Adipocyte (in vitro differentiated cells): ENCODE data around the gene RABGEF1.
"Not testable (repeated sequence)": the region's sequence is repeated elsewhere in the genome, so short reads cannot be mapped to it uniquely, and the experiment has no call there.

Experiments
- DNase-seq: peaks from one replicate; pipeline ENCODE4 v3.0.0-alpha.2; 2015; ENCODE audit warnings: low read depth
- H3K27me3 ChIP-seq: replicated peaks from 2 replicates; pipeline ENCODE4 v1.7.0; 2013; ENCODE audit warnings: mild to moderate bottlenecking, low read length, moderate library complexity; ENCODE audit not compliant: control insufficient read depth, insufficient read depth
- H3K36me3 ChIP-seq: 2 replicates; pipeline ENCODE4 v1.7.0; 2013; ENCODE audit warnings: low read length, mild to moderate bottlenecking, moderate library complexity; ENCODE audit not compliant: control insufficient read depth, insufficient read depth, severe bottlenecking
- H3K4me1 ChIP-seq: 2 replicates; pipeline ENCODE4 v1.7.0; 2013; ENCODE audit warnings: mild to moderate bottlenecking, low read length, moderate library complexity; ENCODE audit not compliant: control insufficient read depth, insufficient read depth
- H3K4me3 ChIP-seq: 2 replicates; pipeline ENCODE4 v1.7.0; 2013; ENCODE audit warnings: mild to moderate bottlenecking, low read length, moderate library complexity
- H3K9ac ChIP-seq: 2 replicates; pipeline ENCODE4 v1.7.0; 2013; ENCODE audit warnings: mild to moderate bottlenecking, low read length, moderate library complexity
- H3K9me3 ChIP-seq: 2 replicates; pipeline ENCODE4 v1.7.0; 2013; ENCODE audit warnings: mild to moderate bottlenecking, low read length, moderate library complexity; ENCODE audit not compliant: control insufficient read depth

RABGEF1 gene

DNA sequence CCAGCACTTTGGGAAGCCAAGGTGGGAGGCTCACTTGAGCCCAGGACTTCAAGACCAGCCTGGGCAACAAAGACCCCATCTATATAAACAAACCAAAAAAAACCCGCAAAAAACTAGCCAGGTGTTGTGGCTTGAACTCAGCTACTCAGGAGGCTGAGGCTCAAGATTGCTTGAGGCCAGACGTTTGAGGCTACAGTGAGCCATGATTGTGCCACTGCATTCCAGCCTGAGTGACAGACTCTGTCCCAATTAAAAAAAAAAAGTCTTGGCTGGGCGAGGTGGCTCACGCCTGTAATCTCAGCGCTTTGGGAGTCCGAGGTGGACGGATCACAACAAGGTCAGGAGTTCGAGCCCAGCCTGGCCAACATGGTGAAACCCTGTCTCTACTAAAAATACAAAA is 11.4 kb downstream of the RABGEF1 start:
- H3K4me1 ChIP-seq, result peaks cover 31% of the 10 kb centered on the region
- no peaks in the 10 kb centered on the region for H3K27me3 ChIP-seq
- H3K4me3 ChIP-seq, result no peak overlapping the region
- peaks cover 3% of the 10 kb centered on the region for H3K36me3 ChIP-seq
- no peaks in the 10 kb centered on the region for H3K9me3 ChIP-seq
- DNase-seq, result no peak
- H3K9ac ChIP-seq, result no peak overlapping the region

- no peak for DNase-seq
- H3K4me1 ChIP-seq, result peaks cover 30% of the 10 kb centered on the region
- no peaks in the 10 kb centered on the region for H3K9me3 ChIP-seq
- no peak overlapping the region for H3K4me3 ChIP-seq
- H3K36me3 ChIP-seq, result peaks cover 9% of the 10 kb centered on the region
- H3K9ac ChIP-seq, result no peak overlapping the region
- no peaks in the 10 kb centered on the region for H3K27me3 ChIP-seq
Observed at GRCh38 chr7:66754541-66754940, 14.0 kb downstream of the RABGEF1 start.

DNA sequence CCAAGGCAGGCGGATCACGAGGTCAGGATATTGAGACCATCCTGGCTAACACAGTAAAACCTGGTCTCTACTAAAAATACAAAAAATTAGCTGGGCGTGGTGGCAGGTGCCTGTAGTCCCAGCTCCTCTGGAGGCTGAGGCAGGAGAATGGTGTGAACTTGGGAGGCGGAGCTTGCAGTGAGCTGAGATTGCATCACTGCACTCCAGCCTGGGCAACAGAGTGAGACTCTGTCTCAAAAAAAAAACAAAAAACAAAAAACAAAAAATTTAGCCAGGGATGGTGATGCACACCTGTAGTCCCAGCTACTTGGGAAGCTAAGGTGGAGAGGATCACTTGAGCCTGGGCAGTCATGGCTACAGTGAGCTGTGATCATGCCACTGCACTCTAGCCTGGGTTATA is 14.5 kb downstream of the RABGEF1 start:
- not testable (repeated sequence) for H3K9me3 ChIP-seq, H3K4me3 ChIP-seq, DNase-seq, H3K9ac ChIP-seq, H3K27me3 ChIP-seq
- H3K36me3 ChIP-seq, result peaks cover 13% of the 10 kb centered on the region
- H3K4me1 ChIP-seq, result peaks cover 30% of the 10 kb centered on the region

GRCh38 chr7:66756227-66756626 is 15.7 kb downstream of the RABGEF1 start:
- H3K9me3 ChIP-seq, DNase-seq, H3K9ac ChIP-seq, H3K27me3 ChIP-seq, H3K4me3 ChIP-seq: not testable (repeated sequence)
- H3K36me3 ChIP-seq, result peaks cover 20% of the 10 kb centered on the region
- H3K4me1 ChIP-seq, result peaks cover 30% of the 10 kb centered on the region

DNA sequence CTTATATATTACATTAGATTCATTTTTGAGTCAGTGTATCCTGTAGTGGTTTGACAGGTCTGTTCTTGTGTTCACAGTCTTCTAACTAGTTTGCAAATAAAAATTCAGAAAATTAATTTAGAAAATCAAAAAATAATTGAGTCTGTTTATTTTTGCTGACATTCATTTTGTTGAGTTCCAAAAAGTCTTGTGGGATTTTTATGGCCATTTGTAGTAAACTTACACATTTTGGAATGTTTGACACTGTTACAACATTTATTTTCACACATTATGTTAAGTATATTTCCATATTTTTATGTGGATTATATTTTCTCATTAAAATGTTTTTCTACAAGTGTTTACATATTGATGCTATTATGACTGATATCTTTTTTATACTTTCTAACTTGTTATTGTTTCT is 16.4 kb downstream of the RABGEF1 start:
- no peak overlapping the region for H3K4me3 ChIP-seq
- H3K4me1 ChIP-seq, result peaks cover 30% of the 10 kb centered on the region
- H3K9ac ChIP-seq, result no peak overlapping the region
- no peaks in the 10 kb centered on the region for H3K9me3 ChIP-seq
- no peaks in the 10 kb centered on the region for H3K27me3 ChIP-seq
- no peak for DNase-seq
- peaks cover 24% of the 10 kb centered on the region for H3K36me3 ChIP-seq

GRCh38 chr7:66757939-66758338 is 17.4 kb downstream of the RABGEF1 start:
- H3K9ac ChIP-seq, result peak overlapping the region; percentile 29
- peaks cover 30% of the 10 kb centered on the region for H3K4me1 ChIP-seq
- no peaks in the 10 kb centered on the region for H3K27me3 ChIP-seq
- H3K4me3 ChIP-seq, result peak overlapping the region; percentile 33
- H3K36me3 ChIP-seq, result peaks cover 24% of the 10 kb centered on the region
- no peak for DNase-seq
- H3K9me3 ChIP-seq, result no peaks in the 10 kb centered on the region

- Histone ChIP-seq H3K9me3 (no peaks in the 10 kb centered on the region), H3K36me3 (peaks cover 24% of the 10 kb centered on the region), H3K4me1 (peaks cover 30% of the 10 kb centered on the region), H3K9ac (no peak overlapping the region), H3K4me3 (no peak overlapping the region), H3K27me3 (no peaks in the 10 kb centered on the region)
- DNase-seq, result no peak
Observed at GRCh38 chr7:66758950-66759628, 18.6 kb downstream of the RABGEF1 start.

GRCh38 chr7:66763183-66763582 is 22.6 kb downstream of the RABGEF1 start:
- H3K4me1 ChIP-seq, result peaks cover 13% of the 10 kb centered on the region
- DNase-seq, H3K4me3 ChIP-seq, H3K27me3 ChIP-seq, H3K9ac ChIP-seq, H3K9me3 ChIP-seq: not testable (repeated sequence)
- peaks cover 24% of the 10 kb centered on the region for H3K36me3 ChIP-seq

DNA sequence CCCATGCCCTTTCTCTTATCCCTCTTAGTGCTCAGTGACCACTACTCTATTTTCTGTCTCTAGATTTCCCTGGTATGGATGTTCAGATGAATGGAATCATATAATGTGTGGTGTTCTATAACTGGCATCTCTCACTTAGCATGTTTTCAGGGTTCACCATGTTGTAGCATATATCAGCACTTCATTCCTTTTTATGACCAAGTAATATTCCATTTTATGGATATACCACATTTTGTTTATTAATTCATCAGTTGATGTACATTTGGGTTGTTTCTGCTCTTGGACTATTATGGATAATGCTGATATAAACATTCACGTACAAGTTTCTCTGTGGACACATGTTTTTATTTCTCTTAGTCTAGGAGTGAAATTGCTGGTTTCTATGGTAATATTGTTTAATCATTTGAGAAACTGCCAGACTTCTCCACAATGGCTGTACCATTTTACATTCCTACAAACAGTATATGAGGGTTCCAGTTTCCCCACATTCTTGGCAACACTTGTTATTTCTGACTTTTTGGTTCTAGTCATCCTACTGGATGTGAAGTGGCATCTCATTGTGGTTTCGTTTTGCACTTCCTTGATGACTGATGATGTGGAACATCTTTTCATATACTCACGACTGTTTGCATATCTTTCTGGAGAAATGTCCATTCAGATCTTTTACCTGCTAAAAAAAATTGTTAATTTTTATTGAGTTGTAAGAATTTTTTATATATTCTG is 23.3 kb downstream of the RABGEF1 start:
- not testable (repeated sequence) for DNase-seq, H3K9me3 ChIP-seq, H3K4me1 ChIP-seq, H3K27me3 ChIP-seq, H3K4me3 ChIP-seq, H3K9ac ChIP-seq
- peaks cover 21% of the 10 kb centered on the region for H3K36me3 ChIP-seq

- peaks cover 12% of the 10 kb centered on the region for H3K36me3 ChIP-seq
- peaks cover 10% of the 10 kb centered on the region for H3K4me1 ChIP-seq
- H3K9me3 ChIP-seq, H3K9ac ChIP-seq, H3K4me3 ChIP-seq, DNase-seq, H3K27me3 ChIP-seq: not testable (repeated sequence)
Observed at GRCh38 chr7:66764905-66765304, 24.4 kb downstream of the RABGEF1 start.

GRCh38 chr7:66765322-66766025 is 24.9 kb downstream of the RABGEF1 start:
- DNase-seq, H3K9ac ChIP-seq, H3K9me3 ChIP-seq, H3K27me3 ChIP-seq, H3K4me3 ChIP-seq: not testable (repeated sequence)
- H3K4me1 ChIP-seq, result peaks cover 16% of the 10 kb centered on the region
- peaks cover 12% of the 10 kb centered on the region for H3K36me3 ChIP-seq
